Loucy (cell line): ENCODE measurements around the gene EMC10.

ENCODE experiments used
- H2AFZ ChIP-seq: fragments of 200-600 bp; sonication (generic); 2 replicates; pipeline ENCODE4 v1.6.0; 2016; ENCODE audit warnings: antibody characterized with exemption, mild to moderate bottlenecking, low read length, moderate library complexity
- H3F3A ChIP-seq: fragments of 200-600 bp; 2 replicates; pipeline ENCODE4 v1.6.0; 2016; ENCODE audit warnings: antibody characterized with exemption, low read depth, mild to moderate bottlenecking
- H3K27me3 ChIP-seq: fragments of 200-600 bp; sonication (generic); 2 replicates; pipeline ENCODE4 v1.6.1; 2014; ENCODE audit warnings: low read length, mild to moderate bottlenecking; ENCODE audit not compliant: insufficient read depth, poor library complexity, severe bottlenecking
- H3K36me3 ChIP-seq: fragments of 200-600 bp; sonication (generic); 2 replicates; pipeline ENCODE4 v1.6.1; 2016; ENCODE audit warnings: low read length; ENCODE audit not compliant: insufficient read depth
- H3K4me1 ChIP-seq: fragments of 200-600 bp; sonication (generic); 2 replicates; pipeline ENCODE4 v1.5.1; 2014; ENCODE audit warnings: low read length, mild to moderate bottlenecking; ENCODE audit not compliant: insufficient read depth, poor library complexity, severe bottlenecking
- H3K4me2 ChIP-seq: fragments of 200-600 bp; sonication (generic); 2 replicates; pipeline ENCODE4 v1.6.0; 2014; ENCODE audit warnings: antibody characterized with exemption, low read length, low read depth, mild to moderate bottlenecking; ENCODE audit not compliant: poor library complexity, severe bottlenecking
- H3K4me3 ChIP-seq: fragments of 200-600 bp; sonication (generic); 2 replicates; pipeline ENCODE4 v1.5.1; 2014; ENCODE audit warnings: low read length, mild to moderate bottlenecking, mixed read lengths; ENCODE audit not compliant: poor library complexity, severe bottlenecking
- H3K79me2 ChIP-seq: fragments of 200-600 bp; sonication (generic); 2 replicates; pipeline ENCODE4 v1.6.1; 2014; ENCODE audit warnings: low read length; ENCODE audit not compliant: insufficient read depth
- H3K9ac ChIP-seq: fragments of 200-600 bp; sonication (generic); 2 replicates; pipeline ENCODE4 v1.6.0; 2014; ENCODE audit warnings: mild to moderate bottlenecking, low read depth, low read length, moderate library complexity; ENCODE audit not compliant: poor library complexity, severe bottlenecking
- H3K9me2 ChIP-seq: fragments of 200-600 bp; sonication (generic); replicated peaks from 2 replicates; pipeline ENCODE4 v1.6.1; 2016; ENCODE audit warnings: low read depth, low read length, mixed read lengths
- H3K9me3 ChIP-seq: fragments of 200-600 bp; sonication (generic); 2 replicates; pipeline ENCODE4 v1.6.1; 2014; ENCODE audit warnings: mild to moderate bottlenecking, antibody characterized with exemption, low read length, low read depth; ENCODE audit not compliant: insufficient read depth
- H4K20me1 ChIP-seq: fragments of 200-600 bp; sonication (generic); 2 replicates; pipeline ENCODE4 v1.6.0; 2014; ENCODE audit warnings: antibody characterized with exemption, low read length, mild to moderate bottlenecking; ENCODE audit not compliant: insufficient read depth, poor library complexity, severe bottlenecking
- CTCF ChIP-seq: fragments of 200-600 bp; sonication (generic); conservative IDR thresholded peaks from 2 replicates; pipeline ENCODE4 v1.5.1; 2014; ENCODE audit warnings: mild to moderate bottlenecking, antibody characterized with exemption, low read length
- EZH2phosphoT487 ChIP-seq: fragments of 200-600 bp; IDR thresholded peaks from 2 replicates; pipeline ENCODE4 v1.6.1; 2018; ENCODE audit warnings: antibody characterized with exemption, mild to moderate bottlenecking, moderate library complexity, borderline replicate concordance

The EMC10 gene

GRCh38 chr19:50488389-50489194, 12.3 kb downstream of the EMC10 start:
- Histone ChIP-seq H3K27me3 (no peaks in the 10 kb centered on the region), H2AFZ (no peak overlapping the region), H3K4me2 (no peak overlapping the region), H3F3A (no peaks in the 10 kb centered on the region), H3K79me2 (no peaks in the 10 kb centered on the region), H3K36me3 (no peaks in the 10 kb centered on the region), H3K4me3 (no peak overlapping the region), H3K9ac (no peak overlapping the region), H3K4me1 (no peaks in the 10 kb centered on the region), H3K9me3 (peaks cover 3% of the 10 kb centered on the region; the same call in 1 of the 2 replicates), H4K20me1 (no peaks in the 10 kb centered on the region), H3K9me2 (no peaks in the 10 kb centered on the region)
- TF ChIP-seq EZH2phosphoT487, result no peak
- no peak for TF ChIP-seq CTCF

GRCh38 chr19:50489461-50490011, 13.2 kb downstream of the EMC10 start:
- peaks cover 3% of the 10 kb centered on the region; the same call in 1 of the 2 replicates for H3K9me3 ChIP-seq
- no peaks in the 10 kb centered on the region for H3K27me3 ChIP-seq
- no peak for TF ChIP-seq CTCF
- no peak for TF ChIP-seq EZH2phosphoT487
- no peak overlapping the region for H3K9ac ChIP-seq
- no peaks in the 10 kb centered on the region for H3K79me2 ChIP-seq
- H3K9me2 ChIP-seq, result no peaks in the 10 kb centered on the region
- H3K4me2 ChIP-seq, result no peak overlapping the region
- H3F3A ChIP-seq, result no peaks in the 10 kb centered on the region
- no peaks in the 10 kb centered on the region for H3K4me1 ChIP-seq
- H2AFZ ChIP-seq, result no peak overlapping the region
- H4K20me1 ChIP-seq, result no peaks in the 10 kb centered on the region
- no peaks in the 10 kb centered on the region for H3K36me3 ChIP-seq
- H3K4me3 ChIP-seq, result no peak overlapping the region

- Histone ChIP-seq H3K4me2 (no peak overlapping the region), H3K27me3 (no peaks in the 10 kb centered on the region), H3K9me2 (no peaks in the 10 kb centered on the region), H3K9ac (no peak overlapping the region), H3K9me3 (peaks cover 3% of the 10 kb centered on the region; the same call in 1 of the 2 replicates), H4K20me1 (no peaks in the 10 kb centered on the region), H3K4me3 (no peak overlapping the region), H3K4me1 (no peaks in the 10 kb centered on the region), H2AFZ (no peak overlapping the region), H3K79me2 (no peaks in the 10 kb centered on the region), H3K36me3 (no peaks in the 10 kb centered on the region), H3F3A (no peaks in the 10 kb centered on the region)
- TF ChIP-seq CTCF, result no peak
- TF ChIP-seq EZH2phosphoT487, result no peak
Measured at GRCh38 chr19:50490411-50490811, 14.1 kb downstream of the EMC10 start.
